NCI-H1048 (cell line): Measurements from ENCODE around the gene DVL1.
A peak's percentile ranks its signal among the peaks of the same experiment; 100 is the strongest.
"Not testable (repeated sequence)": the region's sequence is repeated elsewhere in the genome, so short reads cannot be mapped to it uniquely, and the experiment has no call there.

Experiments
- DNase-seq: peaks from one replicate; lab custom pipeline; 2025; lab: John Stamatoyannopoulos, UW

Gene DVL1

DNA sequence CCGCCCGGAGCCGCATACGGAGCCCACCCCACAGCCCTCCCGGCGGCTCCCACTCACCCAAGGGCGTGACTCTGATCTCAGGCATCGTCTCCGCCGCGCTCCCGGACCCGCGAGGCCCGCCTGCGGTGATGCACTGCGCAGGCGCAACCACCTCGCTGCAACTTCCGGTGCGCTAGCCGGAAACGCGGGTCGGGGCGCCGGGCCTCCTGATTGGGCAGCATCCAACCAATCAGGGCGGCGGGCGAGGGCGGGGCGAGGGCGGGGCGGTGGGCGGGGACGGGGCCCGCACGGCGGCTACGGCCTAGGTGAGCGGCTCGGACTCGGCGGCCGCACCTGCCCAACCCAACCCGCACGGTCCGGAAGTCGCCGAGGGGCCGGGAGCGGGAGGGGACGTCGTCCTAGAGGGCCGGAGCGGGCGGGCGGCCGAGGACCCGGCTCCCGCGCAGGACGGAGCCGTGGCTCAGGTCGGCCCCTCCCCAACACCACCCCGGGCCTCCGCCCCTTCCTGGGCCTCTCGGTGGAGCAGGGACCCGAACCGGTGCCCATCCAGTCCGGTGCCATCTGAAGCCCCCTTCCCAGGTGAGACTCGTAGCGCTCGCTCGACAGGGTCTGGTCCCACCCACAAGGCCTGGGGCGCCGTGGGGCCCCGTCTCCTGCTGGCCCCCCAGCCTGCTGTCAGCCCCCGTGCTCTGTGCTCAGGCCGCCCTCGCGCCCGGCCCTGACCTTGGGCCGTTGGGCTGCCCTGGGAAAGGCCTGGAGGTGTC is 24.5 kb downstream of the DVL1 start, which contains the start of the genes CPTP and INTS11:
TSS of gene CPTP (plus strand) at position 279 of the 764 bp plus-strand sequence. CDS start 2,109 bp downstream, outside the sequence.
TSS of gene INTS11 (minus strand) at position 137 of the 764 bp plus-strand sequence. CDS start at position 85, 52 bp downstream.
- DNase-seq, result peak; percentile 86

DNA sequence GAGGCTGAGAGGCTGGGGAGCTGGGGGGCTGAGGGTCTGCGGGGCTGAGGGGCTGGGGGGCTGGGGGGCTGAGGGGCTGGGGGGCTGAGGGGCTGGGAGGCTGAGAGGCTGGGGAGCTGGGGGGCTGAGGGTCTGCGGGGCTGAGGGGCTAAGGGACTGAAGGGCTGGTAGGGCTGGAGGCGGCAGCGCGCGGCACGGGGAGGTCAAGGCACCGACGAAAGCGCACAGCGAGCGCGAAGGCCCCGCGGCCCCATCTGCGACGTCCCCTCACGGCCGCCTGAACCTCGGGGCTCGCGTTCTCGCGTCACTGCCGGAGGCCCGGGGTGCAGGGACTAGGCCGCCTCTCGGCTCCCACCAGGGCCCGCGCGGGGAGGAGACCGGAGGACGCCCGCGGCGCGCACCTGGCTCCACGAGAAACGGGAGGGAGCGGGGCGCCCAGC is 25.1 kb downstream of the DVL1 start:
- DNase-seq, result no peak

DNA sequence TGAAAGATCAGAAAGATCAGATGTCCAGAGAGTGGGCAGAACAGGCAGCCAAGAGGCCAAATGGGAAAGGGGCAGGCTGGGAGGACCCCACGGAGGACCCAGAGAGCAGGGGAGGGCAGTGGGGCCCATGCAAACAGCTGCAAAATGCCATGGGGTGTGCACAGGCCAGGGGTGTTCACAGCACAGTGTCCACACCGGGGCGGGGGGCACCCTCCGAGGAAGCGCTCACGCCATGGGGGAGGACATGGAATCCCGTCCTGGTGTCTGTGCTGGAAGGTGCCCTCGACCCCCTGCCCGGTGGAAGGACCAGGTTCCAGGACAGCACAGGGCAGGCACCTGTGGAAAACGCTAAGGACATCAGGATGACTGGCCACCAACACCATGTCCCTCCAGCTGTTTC is 26.3 kb downstream of the DVL1 start:
- DNase-seq, result no peak

DNA sequence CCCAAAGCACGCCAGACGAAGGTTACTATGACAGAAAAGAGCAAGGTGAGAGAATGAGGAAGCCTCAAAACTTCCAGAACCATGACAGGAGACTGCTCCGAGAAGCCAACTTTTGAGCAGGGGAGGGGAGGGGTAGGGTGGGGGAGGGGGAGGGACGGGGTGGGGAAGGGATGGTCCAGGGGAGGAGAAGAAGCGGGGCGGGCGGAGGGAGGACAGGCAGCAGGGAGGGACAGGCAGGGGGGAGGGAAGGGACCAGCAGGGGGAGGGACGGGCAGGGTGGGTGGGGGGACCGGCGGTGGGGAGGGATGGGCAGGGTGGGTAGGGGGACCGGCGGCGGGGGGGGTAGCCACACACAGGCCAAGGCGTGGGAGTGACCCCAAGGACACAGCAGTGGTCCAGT is 26.8 kb downstream of the DVL1 start:
- DNase-seq, result no peak

DNA sequence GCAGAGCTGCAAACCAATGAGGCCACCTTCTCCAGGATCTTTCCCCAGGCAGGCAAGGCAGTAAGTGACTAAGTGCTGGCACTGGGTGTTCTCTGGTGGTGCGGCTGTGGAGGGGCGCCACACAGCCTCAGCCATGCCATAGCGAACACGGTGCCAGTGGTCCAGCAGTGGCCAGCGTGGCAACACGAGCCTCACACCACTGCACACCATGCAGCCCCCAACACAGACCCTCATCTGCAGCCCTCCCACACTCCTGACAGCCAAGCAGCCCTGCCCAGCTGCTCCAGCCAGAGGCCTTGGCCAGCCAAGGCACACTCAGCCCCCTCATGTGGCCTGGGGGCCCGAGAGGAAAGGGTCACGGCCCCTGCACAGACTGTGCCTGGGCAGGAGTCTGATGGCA is 27.7 kb downstream of the DVL1 start:
- no peak for DNase-seq

DNA sequence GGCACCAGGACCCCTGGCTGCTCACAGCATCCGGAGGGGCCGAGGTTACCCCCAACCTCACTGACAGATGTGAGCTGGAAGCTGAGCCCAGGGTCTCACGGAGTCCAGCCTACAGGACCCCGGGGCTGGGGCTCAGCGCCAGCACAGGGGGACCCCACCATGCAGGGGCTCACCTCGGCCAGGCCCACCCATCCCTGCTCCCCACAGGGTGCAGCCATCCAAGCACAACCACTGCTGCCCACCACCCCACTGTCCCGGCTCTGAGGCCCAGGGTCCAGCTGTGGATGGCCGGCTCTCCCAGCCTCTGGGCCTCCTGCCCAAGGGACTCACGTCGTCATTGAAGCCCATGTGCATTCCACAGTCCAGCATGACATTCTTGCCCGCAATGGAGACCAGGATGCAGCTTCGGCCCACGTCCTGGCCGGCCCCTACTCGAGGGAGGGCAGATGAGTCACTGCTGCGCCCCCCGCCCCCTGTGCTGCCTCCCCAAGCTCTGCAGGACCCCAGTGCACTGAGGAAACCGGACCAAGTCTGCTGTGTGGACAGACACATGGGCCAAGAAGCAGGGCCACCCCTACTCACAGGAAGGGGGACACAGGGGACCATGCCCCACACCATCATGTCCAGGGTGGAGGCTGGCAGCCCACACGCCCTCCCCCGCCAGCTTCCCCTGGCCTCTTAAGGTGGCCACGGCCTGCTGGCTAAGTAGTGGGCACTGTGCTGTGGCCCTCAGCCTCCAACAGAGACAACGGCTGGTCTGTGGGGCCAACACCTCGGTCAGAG is 28.4 kb downstream of the DVL1 start:
- no peak for DNase-seq

DNA sequence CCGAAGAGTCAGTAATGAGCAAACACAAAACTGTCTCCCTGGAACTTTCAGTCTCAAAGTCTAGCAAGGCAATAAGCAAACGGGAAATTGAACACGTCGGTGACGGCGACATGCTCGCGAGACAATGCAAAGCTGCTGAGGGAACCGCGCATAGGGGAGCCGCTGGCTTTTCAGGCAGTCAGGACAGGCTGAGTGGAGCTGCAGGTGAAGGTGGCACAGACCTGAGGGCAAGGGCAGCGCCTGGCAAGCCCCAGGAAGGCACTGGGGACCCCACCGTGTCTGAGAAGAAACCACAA is 29.6 kb downstream of the DVL1 start:
- DNase-seq, result no peak

DNA sequence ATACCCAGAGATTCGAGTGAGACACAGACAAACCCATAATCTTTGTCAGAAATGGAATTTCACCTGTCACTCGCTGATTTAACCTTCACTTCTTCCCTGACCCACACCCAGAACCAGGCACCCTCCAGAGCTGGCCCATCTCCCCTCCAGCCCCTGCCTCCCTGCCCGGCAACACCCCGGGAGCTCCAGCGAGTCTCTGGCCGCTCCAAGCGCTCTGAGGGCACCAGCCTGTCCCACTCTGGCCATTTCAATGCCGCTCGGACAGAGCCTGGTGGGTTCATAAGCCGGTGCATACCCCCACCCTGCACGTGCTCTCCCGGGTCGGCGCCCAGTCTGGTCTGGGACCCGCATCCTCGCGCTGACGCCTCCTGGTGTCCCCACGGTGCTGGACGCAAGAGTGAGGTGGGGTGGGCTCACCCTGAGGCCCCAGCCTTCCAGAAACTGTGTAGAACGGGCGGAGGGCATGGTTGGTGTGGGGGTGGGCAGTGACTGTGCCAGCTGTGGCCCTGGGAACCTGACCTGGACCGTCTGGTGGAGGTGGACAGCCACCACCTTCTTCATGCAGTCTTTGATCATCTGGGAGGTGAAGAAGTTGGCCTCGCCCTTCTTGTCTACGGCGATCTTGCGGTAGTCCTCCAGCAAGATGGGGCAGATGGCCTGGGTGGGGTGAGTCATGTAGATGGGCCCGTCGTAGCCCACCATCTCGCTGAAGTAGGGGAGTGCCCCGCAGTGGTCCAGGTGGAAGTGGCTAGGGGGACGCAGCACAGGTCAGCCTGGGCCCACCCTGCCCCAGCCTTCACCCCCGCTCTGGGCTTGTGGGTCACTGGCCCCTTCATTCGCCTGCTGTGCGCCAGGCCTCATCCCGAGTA is 30.2 kb downstream of the DVL1 start:
- no peak for DNase-seq

DNA sequence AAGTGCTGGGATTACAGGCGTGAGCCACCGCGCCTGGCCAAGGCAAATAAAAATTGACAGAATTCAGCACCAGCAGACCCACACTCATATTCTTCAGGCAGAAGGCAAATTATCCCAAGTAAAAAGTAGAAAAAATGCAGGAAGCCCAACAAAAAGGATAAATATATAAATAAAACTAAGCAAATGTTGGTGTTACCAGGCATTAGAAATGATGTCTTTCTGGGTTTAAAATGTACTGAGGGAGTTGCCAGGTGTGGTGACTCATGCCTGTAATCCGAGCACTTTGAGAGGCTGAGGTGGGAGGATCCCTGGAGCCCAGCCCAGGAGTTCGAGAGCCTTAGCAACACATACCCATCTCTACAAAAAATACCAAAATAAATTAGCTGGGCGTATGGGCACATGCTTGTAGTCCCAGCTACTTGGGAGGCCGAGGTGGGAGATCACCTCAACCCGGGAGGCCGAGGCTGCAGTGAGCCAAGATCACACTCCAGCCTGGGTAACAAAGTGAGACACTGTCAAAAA is 31.0 kb downstream of the DVL1 start:
- DNase-seq, result no peak

DNA sequence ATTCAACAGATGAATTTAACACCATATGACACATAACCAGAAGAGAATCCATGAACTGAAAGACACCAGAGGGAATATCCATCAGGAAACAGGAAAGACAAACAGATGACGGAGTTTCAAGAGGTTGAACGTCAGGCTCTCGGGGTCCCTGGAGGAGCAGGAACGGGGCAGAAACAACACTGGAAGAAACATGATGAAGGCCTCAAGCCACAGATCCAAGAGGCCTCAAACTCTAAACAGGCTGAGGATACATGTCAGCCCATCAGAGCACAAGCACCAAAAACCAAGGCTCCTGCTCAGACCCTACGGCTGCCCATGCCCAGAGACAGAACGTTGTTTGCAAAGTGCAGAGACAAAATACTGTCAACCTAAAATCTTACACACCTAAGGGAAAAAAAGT is 31.8 kb downstream of the DVL1 start:
- no peak for DNase-seq

DNA sequence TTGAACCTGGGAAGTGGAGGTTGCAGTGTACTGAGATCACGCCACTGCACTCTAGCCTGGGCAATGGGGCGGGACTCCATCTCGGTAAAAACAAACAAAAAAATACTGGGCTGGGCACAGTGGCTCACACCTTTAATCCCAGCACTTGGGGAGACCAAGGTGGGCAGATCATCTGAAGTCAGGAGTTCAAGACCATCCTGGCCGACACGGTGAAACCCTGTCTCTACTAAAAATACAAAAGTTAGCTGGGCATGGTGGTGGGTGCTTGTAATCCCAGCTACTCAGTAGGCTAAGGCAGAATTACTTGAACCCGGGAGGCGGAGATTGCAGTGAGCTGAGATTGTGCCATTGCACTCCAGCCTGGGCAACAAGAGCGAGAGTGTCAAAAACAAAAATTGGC is 33.0 kb downstream of the DVL1 start:
- DNase-seq, result not testable (repeated sequence)

DNA sequence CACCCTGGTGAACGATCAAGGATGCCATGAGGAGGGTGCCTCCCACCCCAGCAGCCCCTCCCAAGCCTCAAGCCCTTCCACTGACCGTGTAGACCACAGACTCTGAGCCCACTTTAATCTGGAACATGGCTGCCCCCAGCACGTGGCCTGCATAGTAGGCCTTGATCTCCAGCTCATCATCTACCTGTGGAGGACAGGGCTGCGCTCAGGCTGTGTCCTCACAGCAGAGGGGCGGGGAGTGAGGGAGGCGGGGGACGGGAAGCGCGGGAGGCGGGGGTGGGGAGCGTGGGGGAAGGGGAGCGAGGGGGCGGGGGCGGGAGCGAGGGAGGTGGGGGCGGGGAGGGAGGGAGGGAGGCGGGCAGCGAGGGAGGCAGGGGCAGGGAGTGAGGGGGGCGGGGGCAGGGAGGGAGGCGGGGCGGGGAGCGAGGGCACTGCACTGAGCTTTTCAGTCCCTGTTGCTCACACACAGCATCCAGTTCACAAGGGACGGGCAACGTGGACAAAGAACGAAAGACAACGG is 33.7 kb downstream of the DVL1 start:
- no peak for DNase-seq

DNA sequence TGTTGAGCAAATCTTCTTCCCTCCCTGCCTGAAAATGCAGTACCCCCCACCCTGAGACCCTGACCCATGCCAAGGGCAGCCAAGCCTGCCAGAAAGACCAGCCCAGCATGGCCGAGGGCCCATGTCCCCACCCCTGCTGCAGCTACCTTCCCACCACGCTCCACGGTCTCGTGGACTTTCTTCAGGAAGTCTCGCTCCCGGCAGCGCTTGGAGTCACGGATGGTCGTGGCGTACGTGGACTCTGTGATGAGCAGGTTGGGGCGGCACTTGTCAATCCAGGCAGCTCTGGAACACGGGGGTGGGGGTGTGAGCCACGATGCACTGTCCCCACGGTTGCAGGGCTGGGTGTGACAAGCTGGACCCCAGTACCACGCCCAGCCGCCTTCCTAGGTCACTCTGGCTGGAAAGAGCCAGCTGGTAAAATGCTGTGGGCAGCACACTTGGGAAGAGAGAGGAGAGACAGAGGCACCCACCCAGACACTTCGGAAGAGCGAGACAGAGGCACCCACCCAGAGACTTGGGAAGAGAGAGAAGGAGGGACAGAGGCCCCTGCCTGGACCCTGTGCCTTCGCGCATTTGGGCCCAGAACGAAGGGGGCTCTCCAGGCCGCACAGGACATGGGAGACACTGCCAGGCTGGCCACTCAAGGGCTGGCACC is 34.4 kb downstream of the DVL1 start:
- DNase-seq, result no peak

DNA sequence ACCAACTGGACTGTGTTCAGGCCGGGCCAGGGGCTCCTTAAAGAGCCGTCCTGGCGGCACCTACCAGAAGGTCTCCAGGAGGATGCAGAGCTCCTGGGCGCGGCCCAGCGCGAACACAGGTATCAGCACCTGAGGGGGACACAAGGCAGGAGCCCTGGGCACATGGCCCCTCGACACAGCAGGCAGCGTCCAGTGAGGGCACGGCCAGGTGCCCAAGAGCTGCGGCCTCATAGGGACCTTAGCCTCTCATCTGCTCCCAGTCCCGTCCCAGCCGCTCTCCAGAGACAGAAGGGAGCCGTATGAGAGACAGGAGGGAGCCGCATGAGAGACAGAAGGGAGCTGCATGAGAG is 35.0 kb downstream of the DVL1 start:
- no peak for DNase-seq

DNA sequence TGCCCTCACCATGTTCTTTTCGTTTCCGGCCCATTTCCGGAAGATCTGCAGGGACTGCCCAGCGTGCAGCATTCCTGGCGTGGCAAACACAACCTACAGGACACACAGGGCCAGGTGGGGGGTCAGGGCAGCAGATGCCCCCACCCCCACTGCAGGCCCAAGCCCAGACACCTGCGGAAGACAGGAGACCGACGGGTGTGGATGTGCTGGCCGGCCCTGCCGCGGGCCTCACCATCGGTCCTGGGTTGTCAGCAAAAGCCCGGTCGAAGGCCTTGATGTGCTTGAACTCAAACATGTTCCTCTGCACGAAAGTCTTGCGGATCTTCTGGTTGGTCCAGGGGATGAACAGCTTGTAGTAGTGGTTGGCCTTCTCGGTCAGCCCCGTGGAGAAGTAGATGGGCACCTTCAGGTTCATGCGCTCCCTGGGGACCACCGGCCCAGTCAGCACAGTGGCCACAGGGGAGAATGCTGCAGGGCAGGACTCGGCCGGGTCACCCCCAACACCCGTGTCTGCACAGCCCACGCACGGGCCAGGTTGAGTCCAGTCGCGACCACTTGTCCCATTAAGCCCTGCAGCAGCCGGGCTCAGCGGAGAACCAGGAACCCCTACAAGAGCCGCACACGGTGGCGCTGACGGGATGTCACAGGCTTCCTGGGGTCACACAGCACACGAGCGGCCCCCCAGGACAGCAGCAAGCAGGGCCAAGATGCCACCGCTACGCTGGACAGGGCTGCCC is 35.5 kb downstream of the DVL1 start:
- no peak for DNase-seq

DNA sequence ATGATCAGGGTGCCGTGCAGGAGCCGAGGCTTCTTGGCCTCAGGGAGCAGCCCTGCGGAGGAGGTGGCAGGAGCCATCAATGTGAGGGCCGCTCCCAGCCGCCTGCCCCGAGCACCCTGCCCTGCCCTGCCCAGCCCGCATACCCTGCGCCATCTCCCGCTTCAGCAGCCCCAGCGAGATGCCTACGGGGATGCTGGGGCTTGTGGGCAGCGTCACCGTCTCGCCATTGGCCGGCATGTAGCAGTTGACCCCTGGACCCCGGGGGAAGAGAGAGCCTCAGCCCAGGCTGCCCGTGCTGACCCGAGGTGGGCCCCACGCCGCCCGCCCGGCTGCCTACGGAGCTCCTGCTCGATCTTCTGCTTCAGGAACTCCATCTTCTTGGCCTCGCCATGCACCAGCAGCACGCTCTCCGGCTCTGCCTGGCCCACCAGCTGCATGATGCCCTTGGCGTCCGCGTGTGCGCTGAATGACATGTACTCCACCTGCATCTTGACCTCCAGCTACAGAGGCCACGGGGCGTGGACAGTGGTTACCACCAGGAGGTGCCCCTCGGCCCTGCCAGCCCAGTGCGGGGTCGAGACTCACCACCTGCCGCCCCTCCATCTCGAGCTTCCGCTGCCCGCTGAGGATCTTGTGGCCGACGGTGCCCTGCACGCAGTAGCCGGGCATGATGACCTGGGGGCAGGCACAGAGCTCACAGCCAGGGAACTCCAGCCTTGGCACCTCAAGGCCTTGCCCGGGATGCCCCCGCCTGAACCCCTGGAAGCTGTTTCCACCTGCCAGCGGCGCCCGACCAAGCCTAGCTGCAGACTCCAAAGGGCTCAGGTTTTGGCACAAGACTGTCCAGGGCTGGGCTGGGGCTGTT is 36.5 kb downstream of the DVL1 start:
- DNase-seq, result no peak

DNA sequence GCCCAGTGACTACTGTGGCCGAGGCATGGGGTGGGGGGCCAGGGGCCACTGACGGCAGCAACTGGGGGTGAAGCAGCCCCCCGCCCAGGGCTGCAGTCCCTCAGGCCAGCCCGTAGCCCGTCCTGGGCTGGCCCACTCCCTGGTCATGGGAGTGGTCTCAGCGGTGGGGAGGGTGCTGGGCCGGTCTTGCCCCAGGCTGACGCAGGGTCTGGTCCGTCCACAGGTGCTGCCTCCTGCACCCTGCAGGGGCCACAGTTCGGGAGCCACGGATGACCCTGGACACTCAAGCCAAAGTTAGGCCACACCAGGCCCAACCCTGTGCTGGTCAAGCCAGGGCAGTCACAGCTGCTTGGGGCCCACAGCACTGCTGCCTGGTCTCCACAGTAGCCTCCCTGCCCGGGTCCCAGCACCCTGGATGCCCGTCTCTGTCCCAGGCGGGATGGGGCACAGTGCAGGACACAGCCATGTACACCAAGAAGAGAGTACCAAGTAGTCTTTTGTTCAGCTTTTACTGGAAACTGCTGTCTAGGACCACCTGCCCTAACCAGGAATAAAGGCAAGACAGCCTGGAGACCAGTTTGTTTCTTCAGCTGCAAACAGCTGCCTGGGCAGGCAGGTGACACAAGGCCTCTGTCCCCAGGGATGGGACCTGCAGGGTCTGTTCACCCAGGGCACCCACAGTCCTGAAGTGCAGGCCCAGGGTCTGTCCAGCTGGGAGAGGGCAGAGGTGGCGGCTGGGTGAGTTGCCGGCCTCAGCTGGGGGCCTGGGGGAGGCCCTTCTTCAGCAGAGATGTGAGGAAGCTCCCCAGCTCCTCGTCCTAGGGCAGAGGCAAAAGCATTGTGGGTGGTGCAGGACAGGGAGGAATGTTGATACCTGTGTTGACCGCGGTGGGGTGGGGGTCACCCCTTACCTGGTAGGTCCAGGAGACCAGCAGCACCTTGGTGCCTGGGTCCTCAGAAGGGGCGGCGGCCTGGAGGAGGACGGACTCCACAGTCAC is 37.8 kb downstream of the DVL1 start:
- no peak for DNase-seq

DNA sequence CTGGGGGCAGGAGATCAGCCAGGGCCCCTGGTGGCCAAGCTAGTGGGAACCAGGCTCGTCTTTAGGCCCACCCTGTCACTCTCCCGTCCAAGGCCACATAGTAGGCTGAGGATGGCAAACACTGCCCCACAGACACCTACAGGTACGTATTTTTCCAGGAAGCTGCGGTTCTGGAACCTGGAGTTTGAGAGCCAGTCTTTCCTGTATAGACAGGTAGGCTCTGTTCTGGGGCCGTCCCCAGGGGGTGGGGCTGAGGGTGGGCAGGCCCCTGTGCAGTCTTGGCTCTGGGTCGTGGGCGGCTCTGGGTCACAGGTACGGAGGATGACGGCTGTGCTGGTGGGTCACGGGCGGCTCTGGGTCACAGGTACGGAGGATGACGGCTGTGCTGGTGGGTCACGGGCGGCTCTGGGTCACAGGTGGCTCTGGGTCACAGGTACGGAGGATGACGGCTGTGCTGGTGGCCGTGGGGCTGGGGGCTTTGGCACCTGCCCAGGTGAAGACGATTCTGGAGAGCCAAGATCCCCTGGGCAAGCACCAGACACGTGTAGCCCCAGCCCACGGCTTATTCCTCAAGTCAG is 38.7 kb downstream of the DVL1 start:
- DNase-seq, result no peak

DNA sequence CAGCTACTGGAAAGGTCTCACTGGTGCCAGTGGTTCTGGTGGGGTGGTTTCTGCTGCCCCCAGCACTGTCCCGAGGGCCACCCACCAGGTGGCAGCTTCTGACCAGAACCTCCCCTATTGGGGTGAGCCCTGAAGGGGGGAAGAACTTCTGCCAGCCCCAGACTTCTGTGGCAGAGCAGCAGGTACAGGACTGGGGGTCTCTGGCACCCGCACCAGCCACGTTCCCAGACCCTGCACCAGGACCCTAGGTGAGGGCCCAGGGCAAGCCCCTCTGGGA is 39.2 kb downstream of the DVL1 start:
- DNase-seq, result no peak
